Measurements from ENCODE around the gene CDC27. TPM values are rescaled to one million over a fixed set of nuclear protein-coding genes. Genes with fewer than 3 reads are reported as not detected.

The CDC27 gene
- polyA plus RNA-seq, 1 donor from 2014 or later = 50.1 TPM

DNA sequence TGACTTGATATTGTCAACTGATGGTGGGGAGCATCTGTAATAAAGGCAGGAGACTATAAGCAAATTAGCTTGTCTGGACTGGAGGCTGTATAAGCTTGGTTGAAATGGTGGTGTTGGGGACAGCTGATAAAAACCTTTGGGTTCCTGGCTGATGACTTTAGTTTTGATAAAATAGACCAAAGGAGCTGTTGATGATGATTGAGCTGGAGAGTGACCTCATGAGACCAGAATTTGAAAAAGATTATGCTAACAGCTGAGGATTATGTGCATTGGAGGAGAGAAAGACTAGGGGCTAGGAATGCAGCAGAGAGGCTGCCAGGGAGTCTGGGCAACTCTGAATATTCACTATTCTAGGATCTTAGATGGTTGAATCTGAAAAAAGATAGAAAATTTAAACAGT, 8.7 kb upstream of the CDC27 start:
- no peak overlapping the region for H3K9ac ChIP-seq (ENCODE audit: low read length)
- no peak overlapping the region for H3K4me2 ChIP-seq (ENCODE audit: low read length)
- H4K20me1 ChIP-seq (ENCODE audit: insufficient read depth) = no peaks in the 10 kb centered on the region
- no peak overlapping the region for H3K4me3 ChIP-seq (ENCODE audit: low read length)
- H3K9me3 ChIP-seq (ENCODE audit: low read length) = no peaks in the 10 kb centered on the region
- H3K27me3 ChIP-seq (ENCODE audit: insufficient read depth, low read depth, low read length) = no peaks in the 10 kb centered on the region
- H3K79me2 ChIP-seq (replicated peaks; ENCODE audit: insufficient read depth, low read length) = no peaks in the 10 kb centered on the region
- H3K9me2 ChIP-seq (ENCODE audit: insufficient read depth, low read length) = no peaks in the 10 kb centered on the region
- TF ChIP-seq RAD21 (conservative IDR thresholded peaks at IDR 0.05) = no peak
- TF ChIP-seq, protein P1, sequence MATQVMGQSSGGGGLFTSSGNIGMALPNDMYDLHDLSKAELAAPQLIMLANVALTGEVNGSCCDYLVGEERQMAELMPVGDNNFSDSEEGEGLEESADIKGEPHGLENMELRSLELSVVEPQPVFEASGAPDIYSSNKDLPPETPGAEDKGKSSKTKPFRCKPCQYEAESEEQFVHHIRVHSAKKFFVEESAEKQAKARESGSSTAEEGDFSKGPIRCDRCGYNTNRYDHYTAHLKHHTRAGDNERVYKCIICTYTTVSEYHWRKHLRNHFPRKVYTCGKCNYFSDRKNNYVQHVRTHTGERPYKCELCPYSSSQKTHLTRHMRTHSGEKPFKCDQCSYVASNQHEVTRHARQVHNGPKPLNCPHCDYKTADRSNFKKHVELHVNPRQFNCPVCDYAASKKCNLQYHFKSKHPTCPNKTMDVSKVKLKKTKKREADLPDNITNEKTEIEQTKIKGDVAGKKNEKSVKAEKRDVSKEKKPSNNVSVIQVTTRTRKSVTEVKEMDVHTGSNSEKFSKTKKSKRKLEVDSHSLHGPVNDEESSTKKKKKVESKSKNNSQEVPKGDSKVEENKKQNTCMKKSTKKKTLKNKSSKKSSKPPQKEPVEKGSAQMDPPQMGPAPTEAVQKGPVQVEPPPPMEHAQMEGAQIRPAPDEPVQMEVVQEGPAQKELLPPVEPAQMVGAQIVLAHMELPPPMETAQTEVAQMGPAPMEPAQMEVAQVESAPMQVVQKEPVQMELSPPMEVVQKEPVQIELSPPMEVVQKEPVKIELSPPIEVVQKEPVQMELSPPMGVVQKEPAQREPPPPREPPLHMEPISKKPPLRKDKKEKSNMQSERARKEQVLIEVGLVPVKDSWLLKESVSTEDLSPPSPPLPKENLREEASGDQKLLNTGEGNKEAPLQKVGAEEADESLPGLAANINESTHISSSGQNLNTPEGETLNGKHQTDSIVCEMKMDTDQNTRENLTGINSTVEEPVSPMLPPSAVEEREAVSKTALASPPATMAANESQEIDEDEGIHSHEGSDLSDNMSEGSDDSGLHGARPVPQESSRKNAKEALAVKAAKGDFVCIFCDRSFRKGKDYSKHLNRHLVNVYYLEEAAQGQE (IDR thresholded peaks at IDR 0.05; ENCODE audit: borderline replicate concordance) = no peak
- TF ChIP-seq SMC3 (conservative IDR thresholded peaks at IDR 0.05; ENCODE audit: poor library complexity) = no peak
- TF ChIP-seq POLR2AphosphoS5 (IDR thresholded peaks at IDR 0.05) = no peak
- no peak for TF ChIP-seq EZH2 (IDR thresholded peaks at IDR 0.05; ENCODE audit: borderline replicate concordance, insufficient read depth, low read length, poor library complexity, severe bottlenecking)
- H2AFZ ChIP-seq (ENCODE audit: low read depth, low read length) = no peak overlapping the region
- H3K27ac ChIP-seq (ENCODE audit: low read length) = no peak overlapping the region
- no peaks in the 10 kb centered on the region for H3F3A ChIP-seq (ENCODE audit: insufficient read depth, low read length, poor library complexity, severe bottlenecking)
- H3K36me3 ChIP-seq (ENCODE audit: insufficient read depth, low read length) = no peaks in the 10 kb centered on the region

DNA sequence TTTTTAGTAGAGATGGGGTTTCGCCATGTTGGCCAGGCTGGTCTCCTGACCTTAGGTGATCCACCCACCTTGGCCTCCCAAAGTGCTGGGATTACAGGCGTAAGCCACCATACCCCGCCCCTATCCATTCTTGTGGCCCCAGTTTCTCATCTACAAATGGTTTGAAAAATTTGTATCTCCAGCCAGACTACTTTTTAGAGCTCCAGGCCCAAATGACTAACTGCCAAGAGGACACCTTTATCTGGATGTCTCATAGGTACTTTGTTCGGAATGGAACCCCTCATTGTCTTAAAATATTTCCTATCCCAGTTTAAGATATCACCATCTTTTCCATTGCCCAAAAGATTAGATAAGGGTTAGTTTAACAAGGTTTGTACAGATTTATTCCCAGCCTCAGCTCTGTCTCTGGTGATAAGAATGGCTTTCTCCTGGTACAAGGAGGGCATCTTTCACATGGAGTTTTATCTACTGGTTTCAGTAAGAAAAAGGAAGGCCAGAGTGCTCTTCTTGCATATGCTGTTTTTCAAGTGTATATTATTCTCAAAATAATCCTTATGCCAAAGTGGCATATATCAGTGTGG, 4.9 kb upstream of the CDC27 start:
- Histone ChIP-seq H3K4me2 (ENCODE audit: low read length) (no peak overlapping the region), H2AFZ (ENCODE audit: low read depth, low read length) (no peak overlapping the region), H3K9me2 (ENCODE audit: insufficient read depth, low read length) (no peaks in the 10 kb centered on the region), H3K4me3 (ENCODE audit: low read length) (no peak overlapping the region), H4K20me1 (ENCODE audit: insufficient read depth) (no peaks in the 10 kb centered on the region), H3K27me3 (ENCODE audit: insufficient read depth, low read depth, low read length) (no peaks in the 10 kb centered on the region), H3K9ac (ENCODE audit: low read length) (no peak overlapping the region), H3K79me2 (replicated peaks; ENCODE audit: insufficient read depth, low read length) (peaks cover under 1% of the 10 kb centered on the region), H3K27ac (ENCODE audit: low read length) (no peak overlapping the region), H3F3A (ENCODE audit: insufficient read depth, low read length, poor library complexity, severe bottlenecking) (no peaks in the 10 kb centered on the region), H3K9me3 (ENCODE audit: low read length) (no peaks in the 10 kb centered on the region), H3K36me3 (ENCODE audit: insufficient read depth, low read length) (no peaks in the 10 kb centered on the region)
- TF ChIP-seq POLR2AphosphoS5 (IDR thresholded peaks at IDR 0.05) (no peak), MXI1 (conservative IDR thresholded peaks at IDR 0.05; ENCODE audit: poor library complexity, severe bottlenecking) (no peak), EP300 (conservative IDR thresholded peaks at IDR 0.05; ENCODE audit: poor library complexity, severe bottlenecking) (no peak), SMC3 (conservative IDR thresholded peaks at IDR 0.05; ENCODE audit: poor library complexity) (no peak), TAF1 (IDR thresholded peaks at IDR 0.05; ENCODE audit: low read depth) (no peak)
- TF ChIP-seq, protein P2, sequence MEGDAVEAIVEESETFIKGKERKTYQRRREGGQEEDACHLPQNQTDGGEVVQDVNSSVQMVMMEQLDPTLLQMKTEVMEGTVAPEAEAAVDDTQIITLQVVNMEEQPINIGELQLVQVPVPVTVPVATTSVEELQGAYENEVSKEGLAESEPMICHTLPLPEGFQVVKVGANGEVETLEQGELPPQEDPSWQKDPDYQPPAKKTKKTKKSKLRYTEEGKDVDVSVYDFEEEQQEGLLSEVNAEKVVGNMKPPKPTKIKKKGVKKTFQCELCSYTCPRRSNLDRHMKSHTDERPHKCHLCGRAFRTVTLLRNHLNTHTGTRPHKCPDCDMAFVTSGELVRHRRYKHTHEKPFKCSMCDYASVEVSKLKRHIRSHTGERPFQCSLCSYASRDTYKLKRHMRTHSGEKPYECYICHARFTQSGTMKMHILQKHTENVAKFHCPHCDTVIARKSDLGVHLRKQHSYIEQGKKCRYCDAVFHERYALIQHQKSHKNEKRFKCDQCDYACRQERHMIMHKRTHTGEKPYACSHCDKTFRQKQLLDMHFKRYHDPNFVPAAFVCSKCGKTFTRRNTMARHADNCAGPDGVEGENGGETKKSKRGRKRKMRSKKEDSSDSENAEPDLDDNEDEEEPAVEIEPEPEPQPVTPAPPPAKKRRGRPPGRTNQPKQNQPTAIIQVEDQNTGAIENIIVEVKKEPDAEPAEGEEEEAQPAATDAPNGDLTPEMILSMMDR (IDR thresholded peaks at IDR 0.05; ENCODE audit: poor library complexity, severe bottlenecking) = no peak

Measured in neural cell (in vitro differentiated cells).